ENCODE results near the gene CTAGE15. TPM values are rescaled to one million over a fixed set of nuclear protein-coding genes. Genes with fewer than 3 reads are reported as not detected.
"Not testable (repeated sequence)": the region's sequence is repeated elsewhere in the genome, so short reads cannot be mapped to it uniquely, and the experiment has no call there.

Gene CTAGE15
- total RNA-seq, 1 donor = 1.2 TPM

DNA sequence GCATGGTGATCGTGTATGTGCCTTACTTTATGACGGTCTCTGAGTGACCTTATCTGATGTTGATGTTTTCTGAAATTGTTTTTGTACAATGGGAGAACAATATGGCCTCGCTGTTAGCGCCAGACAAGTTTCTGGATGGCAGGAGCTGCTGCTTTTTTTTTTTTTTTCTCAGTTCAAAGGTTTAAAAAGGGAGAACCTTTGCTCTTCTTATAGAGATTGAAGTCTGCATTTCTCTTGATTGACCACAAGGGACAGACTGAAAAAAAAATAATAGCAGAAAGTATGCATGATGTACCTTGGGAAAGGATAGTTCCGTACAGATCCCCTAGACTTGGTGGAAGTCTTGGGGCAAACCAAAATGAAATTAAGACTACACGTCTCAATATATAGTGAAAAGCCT, 43.9 kb downstream of the CTAGE15 start:
- H3K4me3 ChIP-seq (ENCODE audit: low read length); H3K4me1 ChIP-seq (ENCODE audit: insufficient read depth, low read length); H3K27me3 ChIP-seq (ENCODE audit: insufficient read depth, low read length); H3K9me3 ChIP-seq (ENCODE audit: low read depth, low read length): not testable (repeated sequence)

- not testable (repeated sequence) for H3K27me3 ChIP-seq (ENCODE audit: insufficient read depth, low read length); H3K9me3 ChIP-seq (ENCODE audit: low read depth, low read length); H3K4me1 ChIP-seq (ENCODE audit: insufficient read depth, low read length); H3K4me3 ChIP-seq (ENCODE audit: low read length)
Measured at GRCh38 chr7:143617204-143617603, 45.6 kb downstream of the CTAGE15 start.

DNA sequence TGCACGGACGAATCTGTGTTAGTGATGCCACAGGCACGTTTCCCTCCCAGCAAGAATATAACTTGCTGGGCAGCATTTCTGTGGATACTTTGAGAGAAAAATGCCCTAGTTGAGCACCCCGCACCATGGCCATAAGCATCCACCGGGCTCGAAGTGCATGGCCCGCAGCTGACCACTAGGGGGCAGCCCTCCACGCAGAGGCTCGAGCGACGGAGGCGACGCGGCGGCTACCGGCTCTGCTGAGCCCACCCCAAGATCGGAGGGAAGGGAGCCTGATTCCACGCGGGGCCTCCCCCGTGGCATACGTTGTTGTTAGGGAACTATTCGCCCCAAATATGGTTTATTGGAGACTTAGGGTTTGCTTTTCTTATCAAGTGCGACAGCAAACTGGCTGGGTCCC, 48.5 kb downstream of the CTAGE15 start:
- not testable (repeated sequence) for H3K4me3 ChIP-seq (ENCODE audit: low read length); H3K9me3 ChIP-seq (ENCODE audit: low read depth, low read length); H3K4me1 ChIP-seq (ENCODE audit: insufficient read depth, low read length); H3K27me3 ChIP-seq (ENCODE audit: insufficient read depth, low read length)

DNA sequence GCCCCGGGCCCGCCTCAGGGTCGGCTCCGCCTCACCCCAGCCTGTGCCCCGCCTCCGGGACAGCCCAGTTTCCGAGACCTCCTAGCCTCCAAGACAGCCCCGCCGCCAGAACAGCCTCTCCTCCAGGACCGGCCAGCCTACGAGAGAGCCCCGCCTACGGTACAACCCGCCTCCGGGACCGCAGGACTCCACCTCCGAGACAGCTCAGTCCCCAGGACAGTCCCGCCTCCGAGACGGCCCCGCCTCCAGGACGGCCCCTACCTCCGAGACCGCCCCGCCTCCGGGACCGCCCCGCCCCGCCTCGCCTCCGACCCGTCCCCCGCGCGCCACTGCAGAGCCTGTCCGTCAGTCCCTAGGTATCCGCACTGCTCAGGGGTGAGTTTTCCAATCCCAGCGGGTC, 49.0 kb downstream of the CTAGE15 start, which contains the start of gene TCAF2:
Gene TCAF2 (plus strand): TSS at position 329 of the 400 bp plus-strand sequence.
- not testable (repeated sequence) for H3K4me3 ChIP-seq (ENCODE audit: low read length); H3K4me1 ChIP-seq (ENCODE audit: insufficient read depth, low read length); H3K27me3 ChIP-seq (ENCODE audit: insufficient read depth, low read length)

DNA sequence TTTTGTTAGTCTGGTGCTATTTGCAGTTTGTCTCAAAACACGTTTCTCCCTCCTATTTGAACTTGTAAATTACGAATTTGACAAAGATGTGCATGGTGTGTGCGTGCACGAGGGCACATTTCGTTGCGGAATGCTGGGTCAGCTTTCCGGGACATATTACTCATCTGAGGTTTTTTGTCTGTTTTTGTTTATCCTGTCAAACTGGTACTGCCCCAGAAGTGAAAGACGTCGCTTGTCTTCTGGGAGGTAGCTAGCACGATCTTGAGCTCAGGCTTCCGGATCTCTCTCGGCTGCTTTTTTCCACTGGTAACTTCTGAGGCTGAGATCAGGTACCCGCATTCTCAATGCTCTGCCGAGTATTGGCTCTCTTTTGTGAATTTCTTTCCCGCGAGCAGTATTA, 49.6 kb downstream of the CTAGE15 start:
- H3K9me3 ChIP-seq (ENCODE audit: low read depth, low read length); H3K4me1 ChIP-seq (ENCODE audit: insufficient read depth, low read length); H3K4me3 ChIP-seq (ENCODE audit: low read length); H3K27me3 ChIP-seq (ENCODE audit: insufficient read depth, low read length): not testable (repeated sequence)

More for the DNA sequence above, 49.0 kb downstream of the CTAGE15 start, which contains the start of gene TCAF2:
- H3K9me3 ChIP-seq (ENCODE audit: low read depth, low read length) = not testable (repeated sequence)

GRCh38 chr7:143622130-143622529, 50.5 kb downstream of the CTAGE15 start:
- not testable (repeated sequence) for H3K4me3 ChIP-seq (ENCODE audit: low read length); H3K4me1 ChIP-seq (ENCODE audit: insufficient read depth, low read length); H3K27me3 ChIP-seq (ENCODE audit: insufficient read depth, low read length); H3K9me3 ChIP-seq (ENCODE audit: low read depth, low read length)

Other genes with a start within 250 kb of the CTAGE15 start
- gene FAM131B, start 209.1 kb upstream of the CTAGE15 start, total RNA-seq = 0.84 TPM
- 64.0 TPM for gene ZYX, start 190.5 kb upstream of the CTAGE15 start, total RNA-seq
- gene EPHA1, start 162.9 kb upstream of the CTAGE15 start, total RNA-seq = 2.3 TPM
- 1.7 TPM for gene TAS2R60, start 128.3 kb upstream of the CTAGE15 start, total RNA-seq
- gene TAS2R41, start 93.9 kb upstream of the CTAGE15 start, total RNA-seq = 2.0 TPM
- gene TCAF2, start 49.2 kb downstream of the CTAGE15 start, total RNA-seq = 27.3 TPM
- gene CTAGE6, start 185.9 kb downstream of the CTAGE15 start, total RNA-seq = 0.42 TPM